GM18526 (cell line): ENCODE results near the gene ZDHHC3.

Source experiments
- POLR2A ChIP-seq: IDR thresholded peaks from 3 replicates; pipeline ENCODE4 v1.6.1; 2011; ENCODE audit not compliant: insufficient read length; ENCODE audit errors: extremely low read depth

The ZDHHC3 gene

GRCh38 chr3:44957986-44958385 lies 18.0 kb downstream of the ZDHHC3 start:
- TF ChIP-seq POLR2A: no peak

DNA sequence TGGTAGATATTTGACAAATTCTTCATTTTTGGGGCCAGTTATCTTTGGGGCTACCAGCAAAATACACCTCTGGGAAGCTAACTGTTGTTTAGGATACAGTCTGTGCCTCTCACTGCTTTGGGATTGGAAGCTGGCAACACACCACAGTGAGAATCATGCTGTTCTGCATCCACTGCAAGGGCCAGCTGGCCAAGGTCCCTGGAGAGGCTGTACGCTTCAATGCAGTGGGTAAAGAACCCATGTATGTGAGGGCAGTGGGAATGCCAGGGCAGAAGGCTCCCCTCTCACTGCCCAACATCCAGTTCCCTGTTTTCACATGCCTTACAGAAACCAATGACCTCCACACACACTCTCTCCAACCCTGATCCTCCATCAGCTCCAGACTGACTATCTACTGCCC lies 20.1 kb downstream of the ZDHHC3 start:
- no peak for TF ChIP-seq POLR2A

DNA sequence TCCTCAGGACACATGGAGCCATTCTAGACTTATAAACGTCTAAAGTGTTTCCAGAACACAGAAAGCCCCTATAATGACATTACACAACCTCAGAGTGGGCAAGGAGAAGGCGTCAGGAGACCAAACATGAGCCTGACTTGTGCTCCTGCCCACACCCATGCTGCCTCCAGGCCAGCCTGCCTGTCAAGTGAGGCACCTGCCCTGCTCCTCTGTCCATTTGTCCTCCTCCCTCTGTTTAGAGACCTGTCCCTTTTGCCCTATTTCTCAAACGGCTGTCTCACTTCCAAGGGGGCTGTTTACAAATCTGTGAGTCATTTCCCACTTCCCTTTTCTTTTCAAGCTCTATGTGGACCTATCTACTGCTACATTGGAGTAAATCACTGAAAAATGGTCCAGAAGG lies 21.0 kb downstream of the ZDHHC3 start:
- no peak for TF ChIP-seq POLR2A

- TF ChIP-seq POLR2A: no peak
Measured at GRCh38 chr3:44954304-44954703, 21.7 kb downstream of the ZDHHC3 start.

GRCh38 chr3:44952689-44953088 lies 23.3 kb downstream of the ZDHHC3 start:
- TF ChIP-seq POLR2A: no peak

DNA sequence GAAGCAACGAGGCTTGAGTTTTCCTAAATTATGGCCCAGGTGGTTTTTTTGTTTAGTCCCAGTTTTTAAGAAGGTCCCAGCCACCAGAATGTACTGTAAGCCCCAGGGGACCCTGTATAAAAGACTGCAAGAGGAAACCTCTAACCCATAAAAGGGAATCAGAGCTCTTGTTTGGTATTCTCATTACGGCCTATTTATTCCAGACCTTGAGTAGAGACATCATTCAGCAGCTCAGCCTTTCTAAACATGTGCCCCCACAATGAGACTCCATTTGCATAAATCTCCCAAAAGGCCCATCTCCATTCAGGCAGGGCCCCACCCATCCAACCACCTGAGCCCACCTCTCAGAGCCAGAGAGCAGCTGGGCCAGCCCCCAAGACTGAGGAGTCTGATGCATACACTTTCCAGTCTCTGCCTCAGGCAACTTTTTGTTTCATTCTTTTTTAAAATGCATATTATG lies 25.7 kb downstream of the ZDHHC3 start:
- TF ChIP-seq POLR2A: no peak

DNA sequence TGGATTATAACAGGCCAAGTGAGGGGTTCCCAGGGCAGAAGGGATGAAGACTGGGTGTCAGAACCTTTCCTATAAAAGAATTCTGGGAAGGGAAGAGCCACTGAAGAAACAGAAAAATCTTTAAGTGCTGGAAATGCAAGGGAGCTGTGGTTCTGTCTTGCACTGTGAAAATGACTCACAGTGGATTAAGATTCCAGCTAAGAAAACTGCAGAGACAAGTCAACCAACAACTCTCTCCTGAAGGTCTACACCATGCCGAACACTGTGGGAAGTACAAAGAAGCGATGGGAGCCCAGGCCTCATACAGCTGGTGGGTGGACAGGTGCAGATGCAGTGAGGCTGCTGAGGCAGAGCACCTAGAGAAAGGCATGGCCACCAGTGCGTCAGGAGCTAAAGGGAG lies 27.7 kb downstream of the ZDHHC3 start:
- TF ChIP-seq POLR2A: no peak

DNA sequence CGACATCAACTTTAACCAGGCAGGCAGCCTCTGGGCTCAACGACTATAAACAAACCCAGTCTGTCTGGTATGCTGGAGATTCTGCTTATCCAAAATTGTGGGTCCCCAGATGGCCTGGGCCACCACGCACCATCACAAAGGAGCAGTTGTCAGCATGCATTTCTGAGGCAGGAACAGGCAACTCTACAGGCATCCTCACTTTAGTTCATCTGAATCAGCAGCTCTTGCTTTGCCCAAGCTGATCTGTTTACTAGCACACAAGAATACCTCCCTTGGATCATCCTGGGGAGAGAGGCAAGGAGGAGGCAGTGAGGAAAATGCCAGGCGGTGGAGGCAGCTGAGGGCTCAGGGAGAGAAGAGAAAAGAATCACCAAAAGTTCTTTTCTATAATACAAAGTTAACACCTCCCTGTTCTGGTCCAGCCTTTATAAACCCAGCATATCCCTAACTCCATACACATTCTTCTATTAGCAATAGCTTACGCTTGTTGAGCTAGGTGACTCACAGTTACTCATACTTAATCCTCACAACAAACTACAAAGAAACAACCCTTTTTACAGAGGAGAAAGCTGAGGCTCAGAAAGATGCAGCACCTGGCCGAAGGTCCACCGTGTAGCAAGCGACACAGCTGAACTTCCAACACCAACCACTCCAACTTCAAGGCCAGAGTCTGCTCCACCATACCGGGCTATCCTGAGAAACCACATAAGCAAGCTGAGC lies 33.6 kb downstream of the ZDHHC3 start:
- TF ChIP-seq POLR2A: no peak

DNA sequence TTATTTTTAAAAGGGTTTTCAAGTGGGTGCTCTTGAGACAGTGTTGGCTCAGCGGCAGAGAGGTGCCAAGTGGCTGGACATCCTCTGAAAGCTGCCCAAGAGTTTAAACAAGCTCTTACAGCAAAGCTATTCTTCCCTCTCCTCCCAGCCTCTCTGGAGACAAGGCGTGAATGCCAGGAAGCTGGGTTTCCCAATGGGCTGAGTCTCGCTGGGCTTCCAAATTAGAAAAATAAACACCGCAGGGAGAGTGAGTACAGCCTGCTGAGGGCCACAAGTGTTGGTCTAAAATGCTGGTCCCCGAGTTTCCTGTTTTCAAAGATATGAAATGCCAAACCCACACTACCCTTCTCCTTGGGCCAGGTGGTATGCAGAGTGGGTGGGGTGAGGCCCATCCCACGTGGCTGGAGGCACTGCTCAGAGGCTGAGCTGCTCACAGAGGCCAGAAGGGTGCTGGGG lies 36.4 kb downstream of the ZDHHC3 start:
- TF ChIP-seq POLR2A: no peak

DNA sequence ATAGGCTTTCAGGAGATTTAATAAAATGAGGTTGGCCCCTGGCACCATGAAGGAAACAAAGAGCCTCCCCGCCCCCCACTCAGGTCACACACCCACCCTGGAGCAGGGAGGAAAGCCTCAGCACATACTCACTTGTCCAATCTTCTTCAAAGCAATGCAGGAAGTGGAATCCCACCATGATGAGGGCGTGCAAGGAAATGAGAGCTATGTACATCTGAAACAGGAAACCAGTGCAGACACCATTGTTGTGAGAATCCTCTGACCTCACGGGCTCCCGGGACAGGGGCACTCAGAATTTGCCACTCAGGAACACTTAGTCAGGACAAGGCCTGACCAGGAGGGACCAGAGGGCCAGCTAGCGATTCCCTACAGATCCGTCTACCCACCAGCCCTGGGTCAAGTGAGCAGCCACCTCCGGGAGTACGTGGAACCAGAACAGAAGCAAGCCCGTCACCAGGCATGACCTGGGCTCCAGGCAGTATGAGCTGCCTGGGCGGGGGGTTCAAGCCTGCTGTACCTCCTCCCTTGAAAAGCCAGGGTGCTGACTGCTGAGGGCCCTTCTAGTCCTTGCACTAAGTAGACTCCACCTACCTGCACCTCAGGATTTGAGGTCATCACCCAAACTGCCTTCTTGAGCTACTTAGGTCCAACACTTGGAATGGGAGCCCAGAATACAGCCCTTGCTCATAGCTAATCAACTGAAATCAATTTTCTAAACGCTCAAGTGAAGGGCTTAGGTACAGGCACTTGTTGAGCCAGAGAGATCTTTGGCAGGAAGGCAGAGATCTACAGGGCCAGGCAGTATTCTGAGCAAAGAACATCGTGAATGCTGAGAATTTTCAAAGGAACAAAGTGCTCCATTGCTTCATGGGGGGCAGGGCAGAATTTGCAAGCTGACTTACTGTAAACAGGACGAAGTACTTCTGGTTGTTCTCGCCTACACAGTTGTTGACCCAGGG lies 42.7 kb downstream of the ZDHHC3 start:
- TF ChIP-seq POLR2A: no peak

DNA sequence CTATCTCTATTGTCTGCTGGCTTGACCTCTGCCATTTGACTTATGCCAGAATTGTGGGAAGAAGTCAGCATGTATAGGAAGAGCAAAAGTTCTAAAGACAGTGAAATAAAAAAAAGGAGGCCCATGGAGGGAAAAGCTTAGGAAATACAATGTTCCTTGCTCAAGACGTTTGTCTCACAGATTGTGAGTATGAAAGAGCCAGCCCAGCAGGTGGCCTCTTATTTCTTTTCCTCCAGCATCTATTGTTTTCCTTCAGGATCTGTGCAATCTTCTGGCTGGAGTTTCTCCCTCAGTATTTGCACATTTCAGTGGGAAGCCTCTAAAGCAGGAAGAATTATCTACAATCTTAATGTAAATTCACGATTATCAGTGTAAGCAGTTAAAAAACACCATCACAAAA lies 43.7 kb downstream of the ZDHHC3 start:
- no peak for TF ChIP-seq POLR2A

DNA sequence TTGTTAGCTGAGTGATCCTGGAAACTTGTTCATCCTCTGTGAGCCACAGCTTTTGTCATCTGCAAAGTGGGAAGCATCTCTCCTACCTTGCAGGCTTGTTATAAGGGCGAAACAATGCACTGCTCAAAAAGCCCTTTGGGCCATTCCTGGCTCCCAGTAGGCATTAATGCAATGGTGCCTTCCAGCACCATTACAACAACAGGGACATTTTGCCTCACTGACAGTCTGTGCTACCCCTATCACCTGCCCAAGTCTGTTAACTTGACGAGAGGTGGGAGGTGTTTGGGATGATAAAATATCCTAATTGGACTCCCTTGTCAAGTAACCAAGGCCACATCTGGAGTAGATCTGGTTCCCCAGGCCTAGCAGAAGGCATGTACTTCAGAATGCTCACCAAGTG lies 44.2 kb downstream of the ZDHHC3 start:
- TF ChIP-seq POLR2A: no peak

GRCh38 chr3:44930911-44931310 lies 45.1 kb downstream of the ZDHHC3 start:
- TF ChIP-seq POLR2A: no peak

DNA sequence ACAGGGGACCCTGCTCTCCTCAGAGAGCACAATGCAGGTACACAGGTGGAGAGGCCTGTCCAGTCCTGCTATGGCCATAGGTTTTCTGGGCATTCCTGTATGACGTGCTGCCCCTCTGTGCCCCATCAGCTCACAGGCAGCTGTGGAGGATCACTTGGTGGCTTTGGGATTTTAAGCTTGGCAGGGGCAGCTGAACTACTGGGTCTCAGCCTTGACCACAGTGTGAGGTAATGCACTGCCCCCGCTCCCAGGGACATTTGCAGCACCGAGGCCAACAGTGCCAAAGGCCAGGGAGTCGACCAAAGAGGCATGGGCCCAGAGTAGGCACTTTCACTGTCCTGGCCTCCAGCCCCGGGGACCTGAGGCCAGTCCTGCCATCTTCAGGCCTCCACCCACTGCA lies 46.2 kb downstream of the ZDHHC3 start:
- TF ChIP-seq POLR2A: no peak

DNA sequence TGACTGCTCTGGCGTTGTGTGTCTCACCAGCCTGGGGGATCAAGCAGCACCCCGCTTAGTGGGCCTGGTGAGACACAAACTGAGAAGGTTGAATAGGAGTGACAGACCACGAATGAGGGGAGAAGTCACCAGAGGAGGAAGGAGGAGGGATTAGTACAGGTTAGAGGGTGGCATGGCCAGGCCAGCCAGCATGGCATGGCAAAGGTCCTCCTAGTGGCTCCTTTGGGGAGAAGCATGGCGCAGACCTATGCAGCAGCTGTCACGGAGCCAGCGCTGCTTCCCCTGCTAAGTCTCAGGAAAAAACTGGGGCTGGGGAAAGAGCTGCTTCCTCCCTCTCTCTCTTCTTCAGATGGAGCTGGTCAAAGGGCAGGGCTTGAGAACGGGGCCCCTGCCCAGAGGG lies 48.6 kb downstream of the ZDHHC3 start:
- TF ChIP-seq POLR2A: no peak

GRCh38 chr3:44926921-44927320 lies 49.1 kb downstream of the ZDHHC3 start:
- TF ChIP-seq POLR2A: no peak
